Thyroid gland (tissue), 4 donors: ENCODE measurements around the gene IL18BP.

Experiments used
- POLR2A ChIP-seq, 2 donors: fragments of 450-650 bp; IDR thresholded peaks; one replicate each; pipeline ENCODE4 v1.6.1; 2017; ENCODE audit warnings: antibody characterized with exemption in 2 of 2, mild to moderate bottlenecking in 2 of 2, moderate library complexity in 1 of 2
- TF ChIP-seq, protein P1 (sequence below), 6 experiments: fragments of 200-600 bp in 3 of 6; fragments of 450-650 bp in 3 of 6; sonication (generic) in 3 of 6; IDR thresholded peaks; one replicate each; pipeline ENCODE4 v1.5.1; 2016 to 2019; ENCODE audit warnings: antibody characterized with exemption in 6 of 6, mild to moderate bottlenecking in 2 of 6, inconsistent platforms in 1 of 6, moderate library complexity in 1 of 6

DNA sequence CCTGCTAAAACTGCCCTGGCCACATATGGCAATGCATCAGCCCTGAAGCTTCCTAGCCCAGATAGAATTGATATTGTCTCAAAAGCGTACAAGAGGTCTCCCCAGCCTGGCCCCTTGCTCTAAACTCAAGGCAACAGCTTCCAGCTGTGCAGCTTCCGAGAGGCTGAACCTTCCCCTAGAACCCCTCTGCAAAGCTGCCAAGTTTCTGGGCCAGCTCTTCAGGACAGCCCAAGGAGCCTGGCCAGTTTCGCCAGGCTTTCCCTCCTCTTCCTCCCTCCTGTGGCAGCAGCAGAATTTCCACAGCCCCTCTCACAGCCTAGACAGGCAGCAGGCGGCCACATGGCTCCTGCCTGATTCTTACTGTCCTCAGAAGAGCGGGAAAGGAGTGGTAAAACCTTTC lies 47.1 kb downstream of the IL18BP start:
- TF ChIP-seq, protein P1, sequence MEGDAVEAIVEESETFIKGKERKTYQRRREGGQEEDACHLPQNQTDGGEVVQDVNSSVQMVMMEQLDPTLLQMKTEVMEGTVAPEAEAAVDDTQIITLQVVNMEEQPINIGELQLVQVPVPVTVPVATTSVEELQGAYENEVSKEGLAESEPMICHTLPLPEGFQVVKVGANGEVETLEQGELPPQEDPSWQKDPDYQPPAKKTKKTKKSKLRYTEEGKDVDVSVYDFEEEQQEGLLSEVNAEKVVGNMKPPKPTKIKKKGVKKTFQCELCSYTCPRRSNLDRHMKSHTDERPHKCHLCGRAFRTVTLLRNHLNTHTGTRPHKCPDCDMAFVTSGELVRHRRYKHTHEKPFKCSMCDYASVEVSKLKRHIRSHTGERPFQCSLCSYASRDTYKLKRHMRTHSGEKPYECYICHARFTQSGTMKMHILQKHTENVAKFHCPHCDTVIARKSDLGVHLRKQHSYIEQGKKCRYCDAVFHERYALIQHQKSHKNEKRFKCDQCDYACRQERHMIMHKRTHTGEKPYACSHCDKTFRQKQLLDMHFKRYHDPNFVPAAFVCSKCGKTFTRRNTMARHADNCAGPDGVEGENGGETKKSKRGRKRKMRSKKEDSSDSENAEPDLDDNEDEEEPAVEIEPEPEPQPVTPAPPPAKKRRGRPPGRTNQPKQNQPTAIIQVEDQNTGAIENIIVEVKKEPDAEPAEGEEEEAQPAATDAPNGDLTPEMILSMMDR (IDR thresholded peaks at IDR 0.05), result no peak
- TF ChIP-seq POLR2A (IDR thresholded peaks at IDR 0.05), result no peak
